Peyer's patch (tissue), 4 donors: Measurements from ENCODE around the gene MRPL41.

Experiments used
- POLR2A ChIP-seq, 2 donors: fragments of 450-650 bp; IDR thresholded peaks; one replicate each; pipeline ENCODE4 v1.5.1; 2017; ENCODE audit warnings: antibody characterized with exemption in 2 of 2, mild to moderate bottlenecking in 2 of 2, moderate library complexity in 2 of 2
- TF ChIP-seq, protein P1 (sequence below), 6 experiments: fragments of 450-650 bp in 4 of 6; fragments of 200-600 bp in 2 of 6; sonication (generic) in 1 of 6; IDR thresholded peaks; one replicate each; pipeline ENCODE4 v1.5.1; 2017 to 2019; ENCODE audit warnings: antibody characterized with exemption in 6 of 6, mild to moderate bottlenecking in 3 of 6, moderate library complexity in 1 of 6

- TF ChIP-seq, protein P1, sequence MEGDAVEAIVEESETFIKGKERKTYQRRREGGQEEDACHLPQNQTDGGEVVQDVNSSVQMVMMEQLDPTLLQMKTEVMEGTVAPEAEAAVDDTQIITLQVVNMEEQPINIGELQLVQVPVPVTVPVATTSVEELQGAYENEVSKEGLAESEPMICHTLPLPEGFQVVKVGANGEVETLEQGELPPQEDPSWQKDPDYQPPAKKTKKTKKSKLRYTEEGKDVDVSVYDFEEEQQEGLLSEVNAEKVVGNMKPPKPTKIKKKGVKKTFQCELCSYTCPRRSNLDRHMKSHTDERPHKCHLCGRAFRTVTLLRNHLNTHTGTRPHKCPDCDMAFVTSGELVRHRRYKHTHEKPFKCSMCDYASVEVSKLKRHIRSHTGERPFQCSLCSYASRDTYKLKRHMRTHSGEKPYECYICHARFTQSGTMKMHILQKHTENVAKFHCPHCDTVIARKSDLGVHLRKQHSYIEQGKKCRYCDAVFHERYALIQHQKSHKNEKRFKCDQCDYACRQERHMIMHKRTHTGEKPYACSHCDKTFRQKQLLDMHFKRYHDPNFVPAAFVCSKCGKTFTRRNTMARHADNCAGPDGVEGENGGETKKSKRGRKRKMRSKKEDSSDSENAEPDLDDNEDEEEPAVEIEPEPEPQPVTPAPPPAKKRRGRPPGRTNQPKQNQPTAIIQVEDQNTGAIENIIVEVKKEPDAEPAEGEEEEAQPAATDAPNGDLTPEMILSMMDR (IDR thresholded peaks at IDR 0.05) = no peak
- TF ChIP-seq POLR2A (IDR thresholded peaks at IDR 0.05) = no peak
Observed at GRCh38 chr9:137514691-137515337, 36.9 kb upstream of the MRPL41 start.
